Fibroblast of skin of right quadriceps (primary cell): ENCODE measurements around the gene CREB1.
"Not testable (repeated sequence)": the region's sequence is repeated elsewhere in the genome, so short reads cannot be mapped to it uniquely, and the experiment has no call there.

Experiments used
- DNase-seq: peaks from one replicate; pipeline ENCODE4 v3.0.0-alpha.2; 2013

Gene CREB1

GRCh38 chr2:207529330-207530159 is at the start of gene CREB1:
Gene CREB1 (plus strand): TSS chr2:207529962. CDS start chr2:207555636, 25,674 bp downstream.
- DNase-seq, result peak; percentile 99

- no peak for DNase-seq
These were observed 49.2 kb upstream of the CREB1 start for GRCh38 chr2:207480521-207481040.

GRCh38 chr2:207481924-207482323 is 47.8 kb upstream of the CREB1 start:
- no peak for DNase-seq

- DNase-seq, result peak; percentile 71
These were observed 47.1 kb upstream of the CREB1 start for GRCh38 chr2:207482630-207483029.

- no peak for DNase-seq
These were observed 46.7 kb upstream of the CREB1 start for GRCh38 chr2:207483066-207483465.

GRCh38 chr2:207483477-207483876 is 46.3 kb upstream of the CREB1 start:
- DNase-seq, result peak; percentile 55

GRCh38 chr2:207484444-207485391 is 45.0 kb upstream of the CREB1 start:
- DNase-seq, result no peak

GRCh38 chr2:207487650-207488311 is 42.0 kb upstream of the CREB1 start:
- DNase-seq, result peak; percentile 96

GRCh38 chr2:207489251-207489650 is 40.5 kb upstream of the CREB1 start:
- no peak for DNase-seq

- DNase-seq, result peak; percentile 55
These were observed 39.3 kb upstream of the CREB1 start for GRCh38 chr2:207490441-207490840.

- peak; percentile 48 for DNase-seq
These were observed 38.7 kb upstream of the CREB1 start for GRCh38 chr2:207491086-207491485.

- no peak for DNase-seq
These were observed 37.8 kb upstream of the CREB1 start for GRCh38 chr2:207491956-207492355.

GRCh38 chr2:207492461-207492860 is 37.3 kb upstream of the CREB1 start:
- DNase-seq, result no peak

- no peak for DNase-seq
These were observed 35.6 kb upstream of the CREB1 start for GRCh38 chr2:207494137-207494536.

- DNase-seq, result not testable (repeated sequence)
These were observed 32.8 kb upstream of the CREB1 start for GRCh38 chr2:207496936-207497335.

GRCh38 chr2:207497596-207497995 is 32.2 kb upstream of the CREB1 start:
- DNase-seq, result no peak

- no peak for DNase-seq
These were observed 31.3 kb upstream of the CREB1 start for GRCh38 chr2:207498427-207498826.

GRCh38 chr2:207499114-207499513 is 30.6 kb upstream of the CREB1 start:
- no peak for DNase-seq

GRCh38 chr2:207501802-207502576 is 27.8 kb upstream of the CREB1 start:
- no peak for DNase-seq

GRCh38 chr2:207502577-207503198 is 27.1 kb upstream of the CREB1 start:
- DNase-seq, result no peak

GRCh38 chr2:207503234-207503633 is 26.5 kb upstream of the CREB1 start:
- peak; percentile 57 for DNase-seq
